ENCODE data around the gene USP49. TPM values are rescaled to one million over a fixed set of nuclear protein-coding genes. Genes with fewer than 3 reads are reported as not detected.

Gene USP49
- total and polyA plus RNA-seq, 2 of the 13 experiments (the other 11 are each of a cell fraction or from before 2014, with no cell fraction given) = 2.9 to 4.3 TPM

- TF ChIP-seq ZNF891 (CRISPR knock-in tag; IDR thresholded peaks at IDR 0.05) = no peak
- TF ChIP-seq ZNF274 (CRISPR knock-in tag; IDR thresholded peaks at IDR 0.05) = no peak
- no peak for TF ChIP-seq RNF219 (CRISPR knock-in tag; IDR thresholded peaks at IDR 0.05)
- peak; percentile 49; the same call in 1 of the 2 replicates for TF ChIP-seq TMF1 (CRISPR knock-in tag; IDR thresholded peaks at IDR 0.05; ENCODE audit: low read depth)
- no peak for TF ChIP-seq HOMEZ (CRISPR knock-in tag; IDR thresholded peaks at IDR 0.05; ENCODE audit: low read depth)
- TF ChIP-seq ZNF83 (CRISPR knock-in tag; IDR thresholded peaks at IDR 0.05; ENCODE audit: borderline replicate concordance) = no peak
- TF ChIP-seq, protein P1, sequence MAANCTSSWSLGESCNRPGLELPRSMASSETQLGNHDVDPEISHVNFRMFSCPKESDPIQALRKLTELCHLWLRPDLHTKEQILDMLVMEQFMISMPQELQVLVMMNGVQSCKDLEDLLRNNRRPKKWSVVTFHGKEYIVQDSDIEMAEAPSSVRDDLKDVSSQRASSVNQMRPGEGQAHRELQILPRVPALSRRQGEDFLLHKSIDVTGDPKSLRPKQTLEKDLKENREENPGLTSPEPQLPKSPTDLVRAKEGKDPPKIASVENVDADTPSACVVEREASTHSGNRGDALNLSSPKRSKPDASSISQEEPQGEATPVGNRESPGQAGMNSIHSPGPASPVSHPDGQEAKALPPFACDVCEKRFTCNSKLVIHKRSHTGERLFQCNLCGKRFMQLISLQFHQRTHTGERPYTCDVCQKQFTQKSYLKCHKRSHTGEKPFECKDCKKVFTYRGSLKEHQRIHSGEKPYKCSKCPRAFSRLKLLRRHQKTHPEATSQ (CRISPR knock-in tag; IDR thresholded peaks at IDR 0.05; ENCODE audit: borderline replicate concordance) = peak; percentile 46; the same call in 1 of the 2 replicates
- 0 out of 2 replicates have a peak, but pooled peaks have one; percentile 32 for TF ChIP-seq NRL (CRISPR knock-in tag; IDR thresholded peaks at IDR 0.05; ENCODE audit: borderline replicate concordance)
- TF ChIP-seq ZBTB25 (CRISPR knock-in tag; IDR thresholded peaks at IDR 0.05) = 0 out of 2 replicates have a peak, but pooled peaks have one; percentile 18
- TF ChIP-seq NCOA1 (CRISPR knock-in tag; IDR thresholded peaks at IDR 0.05) = no peak
- TF ChIP-seq KLF12 (CRISPR knock-in tag; IDR thresholded peaks at IDR 0.05; ENCODE audit: borderline replicate concordance) = no peak
- TF ChIP-seq MIER2 (CRISPR knock-in tag; IDR thresholded peaks at IDR 0.05) = peak; percentile 50; the same call in 1 of the 2 replicates
- TF ChIP-seq HES4 (CRISPR knock-in tag; IDR thresholded peaks at IDR 0.05; ENCODE audit: borderline replicate concordance) = no peak
- TF ChIP-seq KDM1A (CRISPR knock-in tag; IDR thresholded peaks at IDR 0.05) = peak; percentile 79
- TF ChIP-seq, protein P2, sequence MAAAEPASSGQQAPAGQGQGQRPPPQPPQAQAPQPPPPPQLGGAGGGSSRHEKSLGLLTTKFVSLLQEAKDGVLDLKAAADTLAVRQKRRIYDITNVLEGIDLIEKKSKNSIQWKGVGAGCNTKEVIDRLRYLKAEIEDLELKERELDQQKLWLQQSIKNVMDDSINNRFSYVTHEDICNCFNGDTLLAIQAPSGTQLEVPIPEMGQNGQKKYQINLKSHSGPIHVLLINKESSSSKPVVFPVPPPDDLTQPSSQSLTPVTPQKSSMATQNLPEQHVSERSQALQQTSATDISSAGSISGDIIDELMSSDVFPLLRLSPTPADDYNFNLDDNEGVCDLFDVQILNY (CRISPR knock-in tag; conservative IDR thresholded peaks at IDR 0.05) = no peak
- TF ChIP-seq PAXIP1 (CRISPR knock-in tag; conservative IDR thresholded peaks at IDR 0.05) = peak; percentile 78
- TF ChIP-seq ARNT2 (CRISPR knock-in tag; IDR thresholded peaks at IDR 0.05; ENCODE audit: low read depth) = peak; percentile 39; the same call in 1 of the 2 replicates
These were observed 153.3 kb downstream of the USP49 start (continued) for GRCh38 chr6:41741625-41742490.
